IMR-90 (cell line): ENCODE data around the gene FBXW7. TPM values are rescaled to one million over a fixed set of nuclear protein-coding genes. Genes with fewer than 3 reads are reported as not detected.

ENCODE experiments used
- ATAC-seq: fragments of 200-7000 bp; cut with Tn5 transposase; 2 replicates; pipeline ENCODE4 v1.9.1; 2020; ENCODE audit warnings: low read depth, mild to moderate bottlenecking, moderate library complexity
- BruUV-seq: library from RNA; stranded (reverse); fragments of 400-500 nt; replicated peaks from 2 replicates; lab custom pipeline; 2021; lab: Mats Ljungman, UMichigan
- CTCF ChIA-PET: fragments of 300-600 bp; formaldehyde crosslinking; extraction: SDS; loops from one replicate; lab custom pipeline; 2021; ENCODE audit warnings: antibody characterized with exemption; lab: Yijun Ruan, JAX
- POLR2A ChIA-PET: fragments of 300-600 bp; sonication (Branson Sonifier 250); formaldehyde crosslinking; loops from one replicate; lab custom pipeline; 2022; ENCODE audit warnings: antibody characterized with exemption; ENCODE audit not compliant: unreplicated experiment; lab: Charles Lee
- DNase-seq: peaks from one replicate; pipeline ENCODE4 v3.0.0; 2013
- H2AFZ ChIP-seq: replicated peaks from 2 replicates; pipeline ENCODE3; 2013; ENCODE audit warnings: low read length, mild to moderate bottlenecking; ENCODE audit not compliant: poor library complexity
- H2AK5ac ChIP-seq: 2 replicates; pipeline ENCODE4 v1.6.1; 2013; ENCODE audit warnings: low read depth, low read length, inconsistent platforms
- H2AK9ac ChIP-seq: replicated peaks from 2 replicates; pipeline ENCODE3; 2013; ENCODE audit warnings: mild to moderate bottlenecking, low read depth, low read length, moderate library complexity; ENCODE audit not compliant: poor library complexity
- H2BK120ac ChIP-seq: 2 replicates; pipeline ENCODE4 v1.6.1; 2013; ENCODE audit warnings: low read depth, low read length, inconsistent platforms
- H2BK15ac ChIP-seq: 3 replicates; pipeline ENCODE4 v1.6.1; 2013; ENCODE audit warnings: low read depth, low read length, inconsistent platforms
- H2BK20ac ChIP-seq: 2 replicates; pipeline ENCODE4 v1.6.1; 2013; ENCODE audit warnings: low read depth, mild to moderate bottlenecking, inconsistent platforms, low read length, moderate library complexity
- H2BK5ac ChIP-seq: 2 replicates; pipeline ENCODE4 v1.6.1; 2013; ENCODE audit warnings: mild to moderate bottlenecking, low read depth, low read length, inconsistent platforms; ENCODE audit not compliant: poor library complexity, severe bottlenecking
- H3K14ac ChIP-seq: replicated peaks from 2 replicates; pipeline ENCODE4 v1.6.1; 2013; ENCODE audit warnings: low read depth, low read length, inconsistent platforms
- H3K18ac ChIP-seq: 2 replicates; pipeline ENCODE4 v1.6.1; 2013; ENCODE audit warnings: low read depth, low read length, control low read depth
- H3K23ac ChIP-seq: 2 replicates; pipeline ENCODE4 v1.6.1; 2013; ENCODE audit warnings: low read depth, low read length, inconsistent platforms
- H3K27ac ChIP-seq: 2 replicates; pipeline ENCODE4 v1.5.1; 2013; ENCODE audit warnings: mild to moderate bottlenecking, control low read depth, low read length; ENCODE audit not compliant: insufficient read depth
- H3K27me3 ChIP-seq: 2 replicates; pipeline ENCODE4 v1.6.1; 2013; ENCODE audit warnings: low read length; ENCODE audit not compliant: control insufficient read depth, insufficient read depth
- H3K36me3 ChIP-seq: 2 replicates; pipeline ENCODE4 v1.6.1; 2013; ENCODE audit warnings: low read length, mixed read lengths; ENCODE audit not compliant: control insufficient read depth, insufficient read depth
- H3K4ac ChIP-seq: 2 replicates; pipeline ENCODE4 v1.6.1; 2013; ENCODE audit warnings: low read depth, low read length, inconsistent platforms
- H3K4me1 ChIP-seq: 2 replicates; pipeline ENCODE4 v1.6.1; 2013; ENCODE audit warnings: low read length, mixed read lengths; ENCODE audit not compliant: control insufficient read depth, insufficient read depth
- H3K4me2 ChIP-seq: 2 replicates; pipeline ENCODE4 v1.6.1; 2013; ENCODE audit warnings: low read depth, mild to moderate bottlenecking, control low read depth, low read length, moderate library complexity
- H3K4me3 ChIP-seq: 2 replicates; pipeline ENCODE4 v1.5.1; 2013; ENCODE audit warnings: low read depth, mild to moderate bottlenecking, control low read depth, low read length, moderate library complexity; ENCODE audit not compliant: insufficient read depth
- H3K56ac ChIP-seq: 2 replicates; pipeline ENCODE4 v1.6.1; 2013; ENCODE audit warnings: low read length, inconsistent platforms; ENCODE audit not compliant: insufficient read depth; ENCODE audit errors: extremely low read depth
- H3K79me1 ChIP-seq, 2 experiments: 2 replicates each; pipeline ENCODE4 v1.6.1; 2013; ENCODE audit warnings: low read length in 2 of 2, inconsistent platforms in 1 of 2, low read depth in 1 of 2
- H3K9ac ChIP-seq: 2 replicates; pipeline ENCODE4 v1.6.1; 2013; ENCODE audit warnings: low read depth, low read length, control low read depth
- H3K9me1 ChIP-seq: 2 replicates; pipeline ENCODE4 v1.6.1; 2013; ENCODE audit warnings: low read length, inconsistent platforms; ENCODE audit not compliant: insufficient read depth
- H3K9me3 ChIP-seq: 2 replicates; pipeline ENCODE4 v1.6.1; 2013; ENCODE audit warnings: low read length; ENCODE audit not compliant: control insufficient read depth, insufficient read depth
- H4K20me1 ChIP-seq: 2 replicates; pipeline ENCODE4 v1.6.1; 2013; ENCODE audit warnings: low read length, inconsistent platforms; ENCODE audit not compliant: insufficient read depth
- H4K5ac ChIP-seq: 2 replicates; pipeline ENCODE4 v1.6.1; 2013; ENCODE audit warnings: mild to moderate bottlenecking, low read depth, low read length, control low read depth
- H4K8ac ChIP-seq, 2 experiments: 2 replicates each; pipeline ENCODE4 v1.6.1; 2013; ENCODE audit warnings: low read depth in 2 of 2, low read length in 2 of 2, control low read depth in 1 of 2, inconsistent platforms in 1 of 2
- H4K91ac ChIP-seq: 2 replicates; pipeline ENCODE4 v1.6.1; 2013; ENCODE audit warnings: low read depth, low read length, inconsistent platforms; ENCODE audit not compliant: insufficient read depth
- BHLHE40 ChIP-seq: fragments of 150-350 bp; IDR thresholded peaks from 2 replicates; pipeline ENCODE4 v1.6.1; 2016; ENCODE audit warnings: mild to moderate bottlenecking, low read depth, low read length
- CEBPB ChIP-seq: IDR thresholded peaks from 2 replicates; pipeline ENCODE4 v1.6.1; 2012; ENCODE audit warnings: low read depth, low read length, improper control_type of control experiment
- CHD1 ChIP-seq: IDR thresholded peaks from 2 replicates; pipeline ENCODE4 v1.6.1; 2012; ENCODE audit warnings: low read depth, low read length, improper control_type of control experiment
- FOS ChIP-seq: fragments of 150-350 bp; IDR thresholded peaks from 2 replicates; pipeline ENCODE4 v1.6.1; 2016; ENCODE audit warnings: low read depth, low read length
- MAFK ChIP-seq: IDR thresholded peaks from 2 replicates; pipeline ENCODE4 v1.6.1; 2012; ENCODE audit warnings: low read depth, low read length, improper control_type of control experiment
- MAZ ChIP-seq: IDR thresholded peaks from 2 replicates; pipeline ENCODE4 v1.6.1; 2012; ENCODE audit warnings: low read depth, mild to moderate bottlenecking, low read length, improper control_type of control experiment, moderate library complexity, borderline replicate concordance
- MXI1 ChIP-seq: IDR thresholded peaks from 2 replicates; pipeline ENCODE4 v1.6.1; 2012; ENCODE audit warnings: low read depth, mild to moderate bottlenecking, low read length, moderate library complexity, borderline replicate concordance
- NFE2L2 ChIP-seq: fragments of 150-350 bp; IDR thresholded peaks from 2 replicates; pipeline ENCODE4 v1.6.1; 2016; ENCODE audit warnings: low read depth, mild to moderate bottlenecking, low read length
- POLR2A ChIP-seq: IDR thresholded peaks from 2 replicates; pipeline ENCODE4 v1.6.1; 2012; ENCODE audit warnings: mild to moderate bottlenecking, low read depth, low read length
- RAD21 ChIP-seq: IDR thresholded peaks from 2 replicates; pipeline ENCODE4 v1.6.1; 2012; ENCODE audit warnings: low read length, improper control_type of control experiment
- RCOR1 ChIP-seq: IDR thresholded peaks from 2 replicates; pipeline ENCODE4 v1.6.1; 2012; ENCODE audit warnings: mild to moderate bottlenecking, low read length, improper control_type of control experiment; ENCODE audit not compliant: insufficient replicate concordance
- RFX5 ChIP-seq: IDR thresholded peaks from 2 replicates; pipeline ENCODE4 v1.8.0; 2012; ENCODE audit warnings: low read depth, mild to moderate bottlenecking, low read length, moderate library complexity
- SMC3 ChIP-seq: fragments of 150-350 bp; IDR thresholded peaks from 2 replicates; pipeline ENCODE4 v1.6.1; 2016; ENCODE audit warnings: low read depth, mild to moderate bottlenecking, antibody characterized with exemption, low read length, moderate library complexity
- WGBS, 2 experiments: methylation state at CpG; one replicate each; pipeline versions ENCODE4 v1.1.5 to v1.1.7; 2013; ENCODE audit warnings: missing lambda C conversion rate in 2 of 2; ENCODE audit not compliant: insufficient read length in 1 of 2; ENCODE audit errors: extremely low coverage in 2 of 2; 5-methylcytosine and 5-hydroxymethylcytosine counted together
- dilution Hi-C: fragments of 300-500 bp; cut with HindIII; formaldehyde crosslinking; loops from one replicate; pipeline ENCODE4 v1.14.3; 2018; ENCODE audit warnings: low sequenced_read_pairs; ENCODE audit not compliant: unreplicated experiment
- in situ Hi-C: fragments of 300-500 bp; cut with MboI; formaldehyde crosslinking; loops from 3 replicates; pipeline ENCODE4 v1.14.3; 2019; ENCODE audit warnings: low sequenced_read_pairs, inconsistent platforms, mixed read lengths
- intact Hi-C: fragments of 100-400 bp; cut with micrococcal nuclease; formaldehyde crosslinking; loops from 2 replicates; pipeline ENCODE4 v1.10.0; 2022
- polyA plus RNA-seq, 3 experiments: library from polyadenylated mRNA; depleted of rRNA; stranded (reverse); fragments of >200 nt; gene quantifications; 2 replicates each; pipeline ENCODE4 v1.2.3, GENCODE V29; 2012; ENCODE audit warnings: low replicate concordance in 1 of 3
- total RNA-seq: library from RNA; depleted of rRNA; stranded (reverse); fragments of >200 nt; gene quantifications from 2 replicates; pipeline ENCODE4 v1.2.3, GENCODE V29; 2012
- TF ChIP-seq, protein P1 (sequence below): fragments of 150-350 bp; IDR thresholded peaks from 2 replicates; pipeline ENCODE4 v1.6.1; 2016; ENCODE audit warnings: low read depth, mild to moderate bottlenecking, low read length, moderate library complexity, borderline replicate concordance
- TF ChIP-seq, protein P2 (sequence below): fragments of 150-350 bp; IDR thresholded peaks from 2 replicates; pipeline ENCODE4 v1.6.1; 2017; ENCODE audit warnings: mild to moderate bottlenecking, antibody characterized with exemption, low read length, low read depth

Gene FBXW7
- total and polyA plus RNA-seq, 2 of the 4 experiments (the other 2 are of a cell fraction): 7.2 to 27.4 TPM

DNA sequence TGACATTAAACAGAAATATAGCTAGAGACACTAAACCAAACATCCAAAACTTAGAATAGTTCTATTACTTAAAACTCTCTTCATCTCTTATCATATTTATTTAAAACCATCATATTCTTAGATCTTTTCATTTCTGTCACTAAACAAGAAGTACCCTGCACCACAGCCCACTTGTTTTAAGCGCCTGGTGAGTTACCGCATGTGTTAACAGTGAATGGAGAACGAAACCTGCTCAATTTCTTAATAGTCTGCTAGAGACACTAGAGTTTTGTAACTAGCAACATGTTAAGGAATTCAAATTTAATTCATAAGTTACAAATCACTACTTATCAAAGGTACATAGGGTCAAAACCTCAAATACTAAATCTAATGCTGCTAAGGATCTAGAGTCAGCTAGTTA lies 111.5 kb downstream of the FBXW7 start:
- 0 out of 2 replicates have a peak, but pooled peaks cover 3% of the 10 kb centered on the region for H4K20me1 ChIP-seq
- H3K36me3 ChIP-seq: no peaks in the 10 kb centered on the region
- no peaks in the 10 kb centered on the region for H3K27me3 ChIP-seq
- H3K9me1 ChIP-seq: no peaks in the 10 kb centered on the region; the same call in 1 of the 2 replicates
- no peak overlapping the region for H4K8ac ChIP-seq
- no peak overlapping the region for H3K18ac ChIP-seq
- WGBS, 2 experiments: no CpG with 5 or more reads among the region's 3 CpGs
- no peak overlapping the region for H2BK15ac ChIP-seq
- no peak overlapping the region for H3K4ac ChIP-seq
- H2BK120ac ChIP-seq: no peak overlapping the region
- in situ Hi-C loops: no loop called here
- no peak overlapping the region for H3K56ac ChIP-seq
- no peak overlapping the region for H2AK5ac ChIP-seq
- H3K9me3 ChIP-seq: no peaks in the 10 kb centered on the region
- TF ChIP-seq MAZ (no peak), FOS (no peak), BHLHE40 (no peak), CEBPB (no peak), RFX5 (no peak), POLR2A (no peak), NFE2L2 (no peak), CHD1 (no peak), MXI1 (no peak), MAFK (no peak), RAD21 (no peak), RCOR1 (no peak), SMC3 (no peak)
- TF ChIP-seq, protein P1, sequence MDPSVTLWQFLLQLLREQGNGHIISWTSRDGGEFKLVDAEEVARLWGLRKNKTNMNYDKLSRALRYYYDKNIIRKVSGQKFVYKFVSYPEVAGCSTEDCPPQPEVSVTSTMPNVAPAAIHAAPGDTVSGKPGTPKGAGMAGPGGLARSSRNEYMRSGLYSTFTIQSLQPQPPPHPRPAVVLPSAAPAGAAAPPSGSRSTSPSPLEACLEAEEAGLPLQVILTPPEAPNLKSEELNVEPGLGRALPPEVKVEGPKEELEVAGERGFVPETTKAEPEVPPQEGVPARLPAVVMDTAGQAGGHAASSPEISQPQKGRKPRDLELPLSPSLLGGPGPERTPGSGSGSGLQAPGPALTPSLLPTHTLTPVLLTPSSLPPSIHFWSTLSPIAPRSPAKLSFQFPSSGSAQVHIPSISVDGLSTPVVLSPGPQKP: no peak
- TF ChIP-seq, protein P2, sequence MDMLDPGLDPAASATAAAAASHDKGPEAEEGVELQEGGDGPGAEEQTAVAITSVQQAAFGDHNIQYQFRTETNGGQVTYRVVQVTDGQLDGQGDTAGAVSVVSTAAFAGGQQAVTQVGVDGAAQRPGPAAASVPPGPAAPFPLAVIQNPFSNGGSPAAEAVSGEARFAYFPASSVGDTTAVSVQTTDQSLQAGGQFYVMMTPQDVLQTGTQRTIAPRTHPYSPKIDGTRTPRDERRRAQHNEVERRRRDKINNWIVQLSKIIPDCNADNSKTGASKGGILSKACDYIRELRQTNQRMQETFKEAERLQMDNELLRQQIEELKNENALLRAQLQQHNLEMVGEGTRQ: no peak
- intact Hi-C loops: no loop called here
- no peak overlapping the region for H2AK9ac ChIP-seq
- H3K4me1 ChIP-seq: no peaks in the 10 kb centered on the region
- H4K91ac ChIP-seq: no peak overlapping the region
- ATAC-seq (no peak), DNase-seq (no peak)
- no peak overlapping the region for H4K5ac ChIP-seq
- no peak overlapping the region for H3K4me3 ChIP-seq
- no peak overlapping the region for H3K4me2 ChIP-seq
- H3K23ac ChIP-seq: no peak overlapping the region
- dilution Hi-C loops: no loop called here
- POLR2A ChIA-PET: no interaction called here
- H3K27ac ChIP-seq: no peak overlapping the region
- no peak overlapping the region for H2BK20ac ChIP-seq
- no peak overlapping the region for H3K9ac ChIP-seq
- H3K79me1 ChIP-seq: peaks cover 13 to 30% of the 10 kb centered on the region in 2 experiments
- CTCF ChIA-PET: no interaction called here
- H2BK5ac ChIP-seq: no peak overlapping the region
- H3K14ac ChIP-seq: no peak overlapping the region
- no peak overlapping the region for H2AFZ ChIP-seq
- no TSS peak for BruUV-seq
